Measurements from ENCODE around the gene MBOAT1. TPM values are rescaled to one million over a fixed set of nuclear protein-coding genes. Genes with fewer than 3 reads are reported as not detected.

The MBOAT1 gene
- total RNA-seq, 1 donor from 2014 or later, result 10.9 TPM

DNA sequence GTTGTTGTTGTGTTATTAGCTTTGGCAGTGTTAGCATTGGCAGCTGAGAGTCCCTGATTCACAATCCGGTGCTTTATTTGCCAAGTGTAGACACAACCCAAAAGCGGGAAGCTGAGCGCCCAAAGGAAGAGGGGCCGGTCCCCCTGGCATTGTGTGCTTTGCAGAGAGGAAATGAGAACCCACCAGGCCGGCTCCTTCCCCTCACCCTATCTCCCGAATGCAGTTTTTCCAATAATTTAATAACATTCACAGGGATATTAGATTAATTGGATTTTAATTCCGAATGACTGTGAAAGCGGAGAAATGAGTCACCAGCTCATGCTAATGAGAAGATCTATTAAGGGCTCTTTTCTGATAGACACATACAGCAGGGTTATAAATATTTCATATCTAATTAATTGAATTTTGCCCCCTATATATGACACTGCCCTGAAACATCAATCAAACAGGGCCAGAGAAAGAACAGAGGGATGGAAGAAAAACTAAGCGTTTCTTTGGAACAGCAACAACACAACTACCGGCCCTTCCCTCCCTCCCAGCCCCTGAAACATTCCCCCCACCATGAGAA lies 143.8 kb downstream of the MBOAT1 start:
- TF ChIP-seq, protein P1, sequence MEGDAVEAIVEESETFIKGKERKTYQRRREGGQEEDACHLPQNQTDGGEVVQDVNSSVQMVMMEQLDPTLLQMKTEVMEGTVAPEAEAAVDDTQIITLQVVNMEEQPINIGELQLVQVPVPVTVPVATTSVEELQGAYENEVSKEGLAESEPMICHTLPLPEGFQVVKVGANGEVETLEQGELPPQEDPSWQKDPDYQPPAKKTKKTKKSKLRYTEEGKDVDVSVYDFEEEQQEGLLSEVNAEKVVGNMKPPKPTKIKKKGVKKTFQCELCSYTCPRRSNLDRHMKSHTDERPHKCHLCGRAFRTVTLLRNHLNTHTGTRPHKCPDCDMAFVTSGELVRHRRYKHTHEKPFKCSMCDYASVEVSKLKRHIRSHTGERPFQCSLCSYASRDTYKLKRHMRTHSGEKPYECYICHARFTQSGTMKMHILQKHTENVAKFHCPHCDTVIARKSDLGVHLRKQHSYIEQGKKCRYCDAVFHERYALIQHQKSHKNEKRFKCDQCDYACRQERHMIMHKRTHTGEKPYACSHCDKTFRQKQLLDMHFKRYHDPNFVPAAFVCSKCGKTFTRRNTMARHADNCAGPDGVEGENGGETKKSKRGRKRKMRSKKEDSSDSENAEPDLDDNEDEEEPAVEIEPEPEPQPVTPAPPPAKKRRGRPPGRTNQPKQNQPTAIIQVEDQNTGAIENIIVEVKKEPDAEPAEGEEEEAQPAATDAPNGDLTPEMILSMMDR (conservative IDR thresholded peaks at IDR 0.05; ENCODE audit: low read depth, low read length), result no peak
- no peak overlapping the region for H3K4me3 ChIP-seq (ENCODE audit: low read depth, low read length)
- no peak for DNase-seq (ENCODE audit: low read depth)

DNA sequence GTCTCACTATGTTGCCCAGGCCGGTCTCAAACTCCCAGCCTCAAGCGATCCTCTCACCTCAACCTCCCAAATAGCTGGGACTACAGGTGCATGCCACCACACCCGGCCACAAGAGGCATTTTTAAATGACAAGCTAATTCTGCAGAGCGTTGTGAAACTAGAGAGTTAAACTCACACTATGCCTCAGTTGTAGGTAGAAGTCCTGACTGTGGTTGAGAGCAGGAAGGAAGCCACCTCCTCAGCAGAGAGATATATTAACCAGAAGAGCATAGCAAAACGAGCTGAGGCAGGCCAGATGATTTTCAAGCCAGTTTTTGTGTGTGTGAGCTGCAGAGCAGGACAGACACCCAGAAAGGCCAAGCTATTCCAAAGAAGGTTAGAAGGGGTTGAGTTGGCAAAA lies 150.3 kb downstream of the MBOAT1 start:
- TF ChIP-seq, protein P1 (conservative IDR thresholded peaks at IDR 0.05; ENCODE audit: low read depth, low read length), result no peak
- DNase-seq (ENCODE audit: low read depth), result no peak
- no peak overlapping the region for H3K4me3 ChIP-seq (ENCODE audit: low read depth, low read length)

- no peak overlapping the region for H3K4me3 ChIP-seq (ENCODE audit: low read depth, low read length)
- TF ChIP-seq, protein P1 (conservative IDR thresholded peaks at IDR 0.05; ENCODE audit: low read depth, low read length), result no peak
- no peak for DNase-seq (ENCODE audit: low read depth)
Observed at GRCh38 chr6:20060252-20060651, 152.0 kb downstream of the MBOAT1 start.

DNA sequence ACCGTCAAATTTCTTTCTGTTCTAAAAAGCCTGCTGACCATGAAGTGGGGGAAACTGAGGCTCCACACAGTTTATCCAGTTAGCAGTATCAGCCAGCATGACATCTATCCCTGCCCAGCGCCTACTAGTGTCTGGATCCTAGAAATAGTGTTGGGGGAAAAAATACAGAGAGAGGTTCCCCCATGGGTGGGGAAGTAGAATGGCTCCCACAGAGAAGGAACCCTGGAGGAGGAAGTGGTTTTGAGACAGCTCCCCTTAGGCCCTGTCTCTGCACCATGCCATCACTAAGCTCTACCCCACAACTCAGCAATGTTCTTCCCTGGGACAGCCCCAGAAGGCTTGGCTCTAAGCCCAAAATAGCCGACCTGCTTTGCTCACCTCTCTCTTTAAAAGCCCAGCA lies 153.4 kb downstream of the MBOAT1 start:
- TF ChIP-seq, protein P1 (conservative IDR thresholded peaks at IDR 0.05; ENCODE audit: low read depth, low read length), result no peak
- H3K4me3 ChIP-seq (ENCODE audit: low read depth, low read length), result no peak overlapping the region
- DNase-seq (ENCODE audit: low read depth), result no peak

DNA sequence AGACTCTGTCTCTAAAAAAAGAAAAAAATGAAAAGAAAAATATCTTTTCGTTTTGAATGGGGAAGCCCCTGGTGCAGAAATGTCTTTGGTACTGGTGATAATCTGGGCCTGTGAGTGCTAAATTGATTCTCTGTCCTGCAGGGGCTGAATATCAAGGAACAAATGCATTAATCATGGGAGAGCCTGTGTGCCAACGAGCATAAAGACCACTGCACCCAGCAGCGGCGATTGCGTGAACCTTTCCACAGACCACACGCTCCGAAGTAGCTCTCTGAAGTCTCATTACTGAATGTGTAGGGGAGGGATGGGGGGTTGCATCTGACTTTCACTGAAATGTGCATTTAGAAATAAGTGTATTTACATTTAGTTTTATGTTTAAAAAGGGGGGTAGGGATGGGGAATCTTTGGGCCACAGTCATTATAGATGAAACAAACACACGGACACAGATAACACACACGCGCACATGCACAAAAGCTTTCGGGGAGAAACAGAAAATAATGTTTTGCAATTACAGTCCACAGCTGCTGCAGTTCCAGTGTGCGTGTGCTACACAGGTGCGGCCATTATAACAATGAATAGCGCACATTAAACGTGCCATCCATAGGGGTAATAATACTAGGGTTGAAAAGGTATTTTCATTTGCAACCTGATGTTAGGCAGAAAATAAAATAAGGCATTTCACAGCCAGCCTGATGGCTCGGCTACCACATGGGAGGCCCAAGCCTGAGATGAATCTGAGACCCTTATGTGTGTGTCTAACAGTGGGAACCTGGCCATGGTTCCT lies 154.0 kb downstream of the MBOAT1 start:
- TF ChIP-seq, protein P1 (conservative IDR thresholded peaks at IDR 0.05; ENCODE audit: low read depth, low read length), result no peak
- no peak overlapping the region for H3K4me3 ChIP-seq (ENCODE audit: low read depth, low read length)

DNA sequence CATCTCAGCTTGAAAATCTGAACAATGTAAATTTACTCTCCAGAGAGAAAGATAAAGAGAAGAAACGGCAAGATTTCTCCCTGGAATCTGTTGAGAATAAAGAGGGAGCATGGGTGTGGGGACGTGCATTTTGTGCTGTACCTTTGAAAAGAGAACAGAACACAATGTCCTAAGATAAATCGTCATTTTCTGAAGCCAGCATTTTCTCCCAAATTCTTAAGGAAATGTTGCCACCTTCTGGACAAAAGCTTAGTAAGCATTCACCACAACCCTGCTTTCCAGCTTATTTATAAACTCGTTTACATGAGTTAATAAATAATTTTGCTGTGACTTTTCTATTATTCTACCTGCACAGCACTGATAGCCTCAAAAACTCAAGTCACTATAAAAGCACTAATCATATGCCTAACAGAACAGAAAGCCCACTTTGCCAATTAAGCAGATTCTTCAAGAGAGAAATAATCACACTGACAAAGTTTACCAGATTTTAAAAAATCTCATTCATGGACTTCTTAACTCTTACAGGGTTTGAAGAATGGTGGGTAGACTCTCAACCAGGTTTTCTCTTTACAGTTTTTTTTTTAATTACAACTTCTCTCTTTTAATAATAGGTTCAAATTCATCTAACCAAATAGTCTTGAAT lies 155.8 kb downstream of the MBOAT1 start:
- TF ChIP-seq, protein P1 (conservative IDR thresholded peaks at IDR 0.05; ENCODE audit: low read depth, low read length), result peak; percentile 77
- DNase-seq (ENCODE audit: low read depth), result peak; percentile 50

More for the DNA sequence above, 154.0 kb downstream of the MBOAT1 start:
- no peak for DNase-seq (ENCODE audit: low read depth)

More for the DNA sequence above, 155.8 kb downstream of the MBOAT1 start:
- H3K4me3 ChIP-seq (ENCODE audit: low read depth, low read length), result no peak overlapping the region

All from epithelial cell of proximal tubule (primary cell).